ENCODE results near the gene SLC35E2B.

SLC35E2B gene

GRCh38 chr1:1627829-1628753, 64.5 kb downstream of the SLC35E2B start:
- Histone ChIP-seq H3K27ac (peak overlapping the region in 2 of 11 experiments; percentile 64 to 81; a peak in 3 of 22 replicates), H3K9me3 (replicated peaks in 1 of 11) (no peaks in the 10 kb centered on the region), H4K20me1 (peaks cover 0 to 53% (median 6%) of the 10 kb centered on the region in 11 experiments; a peak in 10 of 22 replicates), H3K36me3 (peaks cover 0 to 5% (median 0%) of the 10 kb centered on the region in 11 experiments; a peak in 2 of 22 replicates), H3K4me1 (peaks cover 15 to 40% (median 34%) of the 10 kb centered on the region in 10 experiments), H3K4me2 (peak overlapping the region; percentile 81 to 95 (median 93); a peak in 20 of 22 replicates), H3K9ac (peak overlapping the region in 6 of 11 experiments; percentile 69 to 84 (median 80); a peak in 9 of 22 replicates), H3K27me3 (peaks cover 21 to 42% (median 22%) of the 10 kb centered on the region in 11 experiments), H3K4me3 (peak overlapping the region in 4 of 10 experiments; percentile 54 to 64 (median 58); a peak in 4 of 20 replicates)
- TF ChIP-seq Cebpa-rat (IDR thresholded peaks at IDR 0.05) = no peak

GRCh38 chr1:1627261-1627828, 65.2 kb downstream of the SLC35E2B start:
- Histone ChIP-seq H3K9ac (no peak overlapping the region), H3K9me3 (replicated peaks in 1 of 11) (no peaks in the 10 kb centered on the region), H3K4me3 (no peak overlapping the region), H3K27me3 (peaks cover 19 to 41% (median 21%) of the 10 kb centered on the region in 11 experiments), H3K27ac (no peak overlapping the region), H3K4me2 (peak overlapping the region in 1 of 11 experiments; percentile 24; a peak in 2 of 22 replicates), H3K36me3 (peaks cover 0 to 5% (median 0%) of the 10 kb centered on the region in 11 experiments; a peak in 2 of 22 replicates), H4K20me1 (peaks cover 0 to 60% (median 6%) of the 10 kb centered on the region in 11 experiments; a peak in 13 of 22 replicates), H3K4me1 (peaks cover 15 to 40% (median 34%) of the 10 kb centered on the region in 10 experiments)
- no peak for TF ChIP-seq Cebpa-rat (IDR thresholded peaks at IDR 0.05)

DNA sequence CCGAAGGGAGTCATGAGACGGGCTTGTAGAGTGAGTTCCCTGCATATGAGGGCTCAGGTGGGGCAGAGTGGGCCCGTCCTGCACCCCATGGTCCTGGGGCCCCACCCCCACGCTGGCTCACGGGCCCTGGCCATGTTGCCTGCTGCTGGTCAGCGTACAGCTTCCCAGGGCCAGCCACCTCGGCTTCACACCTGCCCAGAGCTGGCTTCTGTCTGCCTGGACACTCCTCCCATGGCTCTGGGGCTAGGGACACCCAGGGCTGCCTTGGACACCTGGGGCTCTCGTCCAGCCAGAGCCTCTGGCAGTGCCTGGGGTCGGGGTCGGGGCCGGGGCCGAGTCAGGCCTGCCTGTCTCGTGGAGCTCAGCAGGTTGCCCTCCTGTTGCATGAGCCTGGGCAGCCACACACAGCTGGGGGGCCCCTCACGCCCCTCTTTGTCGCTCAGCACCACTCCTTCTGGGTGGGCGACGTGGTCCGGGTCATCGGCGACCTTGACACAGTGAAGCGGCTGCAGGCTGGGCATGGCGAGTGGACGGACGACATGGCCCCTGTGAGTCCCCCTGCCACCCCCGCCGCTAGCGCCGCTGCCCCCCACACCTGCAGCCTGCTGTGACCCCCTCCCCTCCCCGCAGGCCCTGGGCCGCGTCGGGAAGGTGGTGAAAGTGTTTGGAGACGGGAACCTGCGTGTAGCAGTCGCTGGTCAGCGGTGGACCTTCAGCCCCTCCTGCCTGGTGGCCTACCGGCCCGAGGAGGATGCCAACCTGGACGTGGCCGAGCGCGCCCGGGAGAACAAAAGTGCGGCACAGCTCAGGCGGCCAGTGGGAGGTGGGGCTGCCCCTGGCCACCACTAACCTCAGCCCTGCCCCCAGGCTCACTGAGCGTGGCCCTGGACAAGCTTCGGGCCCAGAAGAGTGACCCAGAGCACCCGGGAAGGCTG, 66.1 kb downstream of the SLC35E2B start:
- no peak overlapping the region; a peak in 1 of 22 replicates for H3K9ac ChIP-seq
- H3K4me2 ChIP-seq = no peak overlapping the region
- peaks cover 15 to 32% (median 26%) of the 10 kb centered on the region in 10 experiments for H3K4me1 ChIP-seq
- H3K9me3 ChIP-seq (replicated peaks in 1 of 11) = no peaks in the 10 kb centered on the region
- peaks cover 11 to 32% (median 12%) of the 10 kb centered on the region in 11 experiments for H3K27me3 ChIP-seq
- H4K20me1 ChIP-seq = peaks cover 0 to 60% (median 13%) of the 10 kb centered on the region in 11 experiments; a peak in 15 of 22 replicates
- no peak for TF ChIP-seq Cebpa-rat (IDR thresholded peaks at IDR 0.05)
- H3K4me3 ChIP-seq = no peak overlapping the region
- peaks cover 0 to 5% (median 0%) of the 10 kb centered on the region in 11 experiments; a peak in 2 of 22 replicates for H3K36me3 ChIP-seq
- no peak overlapping the region for H3K27ac ChIP-seq

- peaks cover 15 to 29% (median 22%) of the 10 kb centered on the region in 10 experiments for H3K4me1 ChIP-seq
- peaks cover 0 to 5% (median 0%) of the 10 kb centered on the region in 11 experiments; a peak in 2 of 22 replicates for H3K36me3 ChIP-seq
- H3K4me2 ChIP-seq = no peak overlapping the region
- H3K9me3 ChIP-seq (replicated peaks in 1 of 11) = no peaks in the 10 kb centered on the region
- peaks cover 4 to 26% (median 5%) of the 10 kb centered on the region in 11 experiments; a peak in 21 of 22 replicates for H3K27me3 ChIP-seq
- no peak overlapping the region for H3K4me3 ChIP-seq
- TF ChIP-seq Cebpa-rat (IDR thresholded peaks at IDR 0.05) = no peak
- peaks cover 0 to 60% (median 20%) of the 10 kb centered on the region in 11 experiments; a peak in 15 of 22 replicates for H4K20me1 ChIP-seq
- no peak overlapping the region for H3K27ac ChIP-seq
- no peak overlapping the region; a peak in 1 of 22 replicates for H3K9ac ChIP-seq
Observed at GRCh38 chr1:1625824-1626206, 66.8 kb downstream of the SLC35E2B start.

DNA sequence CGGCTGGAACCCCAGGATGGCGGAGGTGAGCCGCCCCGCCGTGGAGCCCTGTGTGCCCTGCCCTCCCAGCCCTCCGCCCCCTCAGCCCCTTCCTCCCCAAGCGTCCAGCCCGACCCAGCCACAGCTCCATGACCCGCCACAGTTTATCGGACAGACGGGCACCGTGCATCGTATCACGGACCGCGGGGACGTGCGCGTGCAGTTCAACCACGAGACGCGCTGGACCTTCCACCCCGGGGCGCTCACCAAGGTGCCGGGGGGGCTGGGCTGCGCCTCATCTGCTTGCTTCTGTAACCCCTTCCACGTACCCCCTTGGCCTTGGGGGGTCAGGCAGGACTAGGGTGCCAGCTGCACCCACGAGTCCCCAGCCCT, 67.2 kb downstream of the SLC35E2B start:
- H3K4me1 ChIP-seq = peaks cover 12 to 29% (median 18%) of the 10 kb centered on the region in 10 experiments
- H3K9me3 ChIP-seq (replicated peaks in 1 of 11) = no peaks in the 10 kb centered on the region
- no peak for TF ChIP-seq Cebpa-rat (IDR thresholded peaks at IDR 0.05)

DNA sequence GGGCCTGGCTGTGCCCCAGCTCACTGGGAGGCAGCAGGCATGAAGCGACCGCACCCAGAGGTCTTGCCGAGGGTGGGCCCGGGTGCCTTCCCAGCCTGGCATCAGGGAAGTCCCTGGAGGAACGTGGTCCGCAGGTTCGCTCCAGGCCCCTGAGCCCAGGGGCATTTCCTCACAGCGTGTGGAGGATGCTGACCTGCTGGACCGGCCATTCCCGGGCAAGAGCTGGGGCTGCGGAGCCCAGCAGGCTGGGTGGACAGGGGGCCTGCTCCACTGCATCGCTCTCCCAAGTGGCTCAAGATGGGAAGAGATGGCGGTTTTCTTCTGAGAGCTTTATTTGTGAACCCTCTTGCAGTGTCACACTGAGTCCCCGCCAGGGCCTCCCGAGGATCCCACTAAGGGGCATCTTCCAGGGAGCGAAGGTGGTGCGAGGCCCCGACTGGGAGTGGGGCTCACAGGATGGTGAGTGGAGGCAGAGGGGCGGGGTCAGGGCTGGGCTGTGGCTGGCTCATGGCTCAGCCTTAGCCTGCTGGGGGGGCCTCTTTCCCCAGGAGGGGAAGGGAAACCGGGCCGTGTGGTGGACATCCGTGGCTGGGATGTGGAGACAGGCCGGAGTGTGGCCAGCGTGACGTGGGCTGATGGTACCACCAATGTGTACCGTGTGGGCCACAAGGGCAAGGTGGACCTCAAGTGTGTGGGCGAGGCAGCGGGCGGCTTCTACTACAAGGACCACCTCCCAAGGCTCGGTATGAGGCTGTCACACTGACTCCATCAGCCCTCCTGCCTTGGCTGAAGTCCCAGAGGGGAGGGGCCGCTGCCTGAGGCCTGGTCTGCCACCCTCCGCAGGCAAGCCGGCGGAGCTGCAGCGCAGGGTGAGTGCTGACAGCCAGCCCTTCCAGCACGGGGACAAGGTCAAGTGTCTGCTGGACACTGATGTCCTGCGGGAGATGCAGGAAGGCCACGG, 67.9 kb downstream of the SLC35E2B start:
- Histone ChIP-seq H3K27me3 (peaks cover 0 to 15% (median 0%) of the 10 kb centered on the region in 11 experiments; a peak in 8 of 22 replicates), H4K20me1 (peaks cover 0 to 66% (median 30%) of the 10 kb centered on the region in 11 experiments; a peak in 15 of 22 replicates), H3K27ac (no peak overlapping the region), H3K36me3 (peaks cover 0 to 5% (median 0%) of the 10 kb centered on the region in 11 experiments; a peak in 2 of 22 replicates), H3K4me2 (no peak overlapping the region), H3K9ac (peak overlapping the region in 2 of 11 experiments; percentile 8 to 14; a peak in 1 of 22 replicates), H3K9me3 (replicated peaks in 1 of 11) (no peaks in the 10 kb centered on the region), H3K4me1 (peaks cover 11 to 30% (median 17%) of the 10 kb centered on the region in 10 experiments), H3K4me3 (no peak overlapping the region)
- no peak for TF ChIP-seq Cebpa-rat (IDR thresholded peaks at IDR 0.05)

More for the DNA sequence above, 67.2 kb downstream of the SLC35E2B start:
- H3K27ac ChIP-seq = no peak overlapping the region
- H3K27me3 ChIP-seq = peaks cover 0 to 22% (median 1%) of the 10 kb centered on the region in 11 experiments; a peak in 17 of 22 replicates
- H3K36me3 ChIP-seq = peaks cover 0 to 5% (median 0%) of the 10 kb centered on the region in 11 experiments; a peak in 2 of 22 replicates
- no peak overlapping the region for H3K4me3 ChIP-seq
- no peak overlapping the region for H3K4me2 ChIP-seq
- no peak overlapping the region for H3K9ac ChIP-seq
- peaks cover 0 to 60% (median 24%) of the 10 kb centered on the region in 11 experiments; a peak in 15 of 22 replicates for H4K20me1 ChIP-seq
